HEK293 (cell line): ENCODE data around the gene HPDL.

Experiments
- CTCF ChIP-seq: fragments of 450-650 bp; formaldehyde crosslinking; IDR thresholded peaks from 2 replicates; pipeline ENCODE4 v1.5.1; 2016; ENCODE audit warnings: missing biosample characterization, missing genetic modification characterization
- GLI4 ChIP-seq: fragments of 450-650 bp; formaldehyde crosslinking; IDR thresholded peaks from 2 replicates; pipeline ENCODE4 v1.5.1; 2016; ENCODE audit warnings: missing biosample characterization, missing genetic modification characterization
- PRDM2 ChIP-seq: fragments of 450-650 bp; formaldehyde crosslinking; IDR thresholded peaks from 2 replicates; pipeline ENCODE4 v1.5.1; 2016; ENCODE audit warnings: missing biosample characterization, missing genetic modification characterization, borderline replicate concordance
- RBAK ChIP-seq: fragments of 450-650 bp; formaldehyde crosslinking; IDR thresholded peaks from 2 replicates; pipeline ENCODE4 v1.5.1; 2016; ENCODE audit warnings: missing biosample characterization, missing genetic modification characterization
- TCF7L2 ChIP-seq: IDR thresholded peaks from 2 replicates; pipeline ENCODE4 v1.6.1; 2011; ENCODE audit warnings: low read depth, mild to moderate bottlenecking, inconsistent platforms, low read length, moderate library complexity, borderline replicate concordance
- ZNF146 ChIP-seq: fragments of 450-650 bp; formaldehyde crosslinking; IDR thresholded peaks from 2 replicates; pipeline ENCODE4 v1.5.1; 2016; ENCODE audit warnings: missing biosample characterization, missing genetic modification characterization
- ZNF239 ChIP-seq: fragments of 450-650 bp; formaldehyde crosslinking; IDR thresholded peaks from 2 replicates; pipeline ENCODE4 v1.5.1; 2016; ENCODE audit warnings: missing biosample characterization, missing genetic modification characterization
- ZNF639 ChIP-seq: fragments of 450-650 bp; formaldehyde crosslinking; IDR thresholded peaks from 2 replicates; pipeline ENCODE4 v1.5.1; 2016; ENCODE audit warnings: missing biosample characterization, missing genetic modification characterization
- TF ChIP-seq, protein P1 (sequence below): fragments of 450-650 bp; formaldehyde crosslinking; IDR thresholded peaks from 2 replicates; pipeline ENCODE4 v1.5.1; 2016; ENCODE audit warnings: missing biosample characterization, missing genetic modification characterization

- no peak for TF ChIP-seq GLI4
- no peak for TF ChIP-seq CTCF (tag by site-specific recombination)
- no peak for TF ChIP-seq ZNF239 (tag by site-specific recombination)
- no peak for TF ChIP-seq PRDM2 (tag by site-specific recombination)
- no peak for TF ChIP-seq ZNF639 (tag by site-specific recombination)
- no peak for TF ChIP-seq TCF7L2
- no peak for TF ChIP-seq ZNF146 (tag by site-specific recombination)
- TF ChIP-seq, protein P1, sequence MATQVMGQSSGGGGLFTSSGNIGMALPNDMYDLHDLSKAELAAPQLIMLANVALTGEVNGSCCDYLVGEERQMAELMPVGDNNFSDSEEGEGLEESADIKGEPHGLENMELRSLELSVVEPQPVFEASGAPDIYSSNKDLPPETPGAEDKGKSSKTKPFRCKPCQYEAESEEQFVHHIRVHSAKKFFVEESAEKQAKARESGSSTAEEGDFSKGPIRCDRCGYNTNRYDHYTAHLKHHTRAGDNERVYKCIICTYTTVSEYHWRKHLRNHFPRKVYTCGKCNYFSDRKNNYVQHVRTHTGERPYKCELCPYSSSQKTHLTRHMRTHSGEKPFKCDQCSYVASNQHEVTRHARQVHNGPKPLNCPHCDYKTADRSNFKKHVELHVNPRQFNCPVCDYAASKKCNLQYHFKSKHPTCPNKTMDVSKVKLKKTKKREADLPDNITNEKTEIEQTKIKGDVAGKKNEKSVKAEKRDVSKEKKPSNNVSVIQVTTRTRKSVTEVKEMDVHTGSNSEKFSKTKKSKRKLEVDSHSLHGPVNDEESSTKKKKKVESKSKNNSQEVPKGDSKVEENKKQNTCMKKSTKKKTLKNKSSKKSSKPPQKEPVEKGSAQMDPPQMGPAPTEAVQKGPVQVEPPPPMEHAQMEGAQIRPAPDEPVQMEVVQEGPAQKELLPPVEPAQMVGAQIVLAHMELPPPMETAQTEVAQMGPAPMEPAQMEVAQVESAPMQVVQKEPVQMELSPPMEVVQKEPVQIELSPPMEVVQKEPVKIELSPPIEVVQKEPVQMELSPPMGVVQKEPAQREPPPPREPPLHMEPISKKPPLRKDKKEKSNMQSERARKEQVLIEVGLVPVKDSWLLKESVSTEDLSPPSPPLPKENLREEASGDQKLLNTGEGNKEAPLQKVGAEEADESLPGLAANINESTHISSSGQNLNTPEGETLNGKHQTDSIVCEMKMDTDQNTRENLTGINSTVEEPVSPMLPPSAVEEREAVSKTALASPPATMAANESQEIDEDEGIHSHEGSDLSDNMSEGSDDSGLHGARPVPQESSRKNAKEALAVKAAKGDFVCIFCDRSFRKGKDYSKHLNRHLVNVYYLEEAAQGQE (tag by site-specific recombination) = no peak
- TF ChIP-seq RBAK (tag by site-specific recombination) = no peak
Measured at GRCh38 chr1:45306319-45306718, 20.4 kb upstream of the HPDL start.
